Mesendoderm (in vitro differentiated cells): ENCODE results near the gene CRYBG1.
A peak's percentile ranks its signal among the peaks of the same experiment; 100 is the strongest.

ENCODE experiments used
- DNase-seq: peaks from one replicate; pipeline ENCODE4 v3.0.0; 2013
- H2AK5ac ChIP-seq: 2 replicates; pipeline ENCODE4 v1.6.1; 2013; ENCODE audit warnings: low read length, inconsistent platforms
- H2BK120ac ChIP-seq: 2 replicates; pipeline ENCODE4 v1.6.1; 2013; ENCODE audit warnings: low read depth, mild to moderate bottlenecking, low read length, moderate library complexity, mixed read lengths
- H2BK15ac ChIP-seq: replicated peaks from 2 replicates; pipeline ENCODE4 v1.6.1; 2013; ENCODE audit warnings: low read depth, mild to moderate bottlenecking, moderate library complexity
- H2BK5ac ChIP-seq: 2 replicates; pipeline ENCODE4 v1.6.1; 2013; ENCODE audit warnings: low read length, inconsistent platforms
- H3K18ac ChIP-seq: 2 replicates; pipeline ENCODE4 v1.6.1; 2013; ENCODE audit warnings: mild to moderate bottlenecking, low read length, mixed read lengths
- H3K23ac ChIP-seq: one replicate; pipeline ENCODE4 v1.6.1; 2013; ENCODE audit warnings: low read length
- H3K27ac ChIP-seq: 2 replicates; pipeline ENCODE4 v1.5.1; 2013; ENCODE audit warnings: low read depth, mild to moderate bottlenecking, inconsistent platforms, low read length, moderate library complexity
- H3K27me3 ChIP-seq: 2 replicates; pipeline ENCODE4 v1.6.1; 2013; ENCODE audit warnings: low read length, control low read depth, mild to moderate bottlenecking, inconsistent platforms; ENCODE audit not compliant: insufficient read depth, poor library complexity
- H3K36me3 ChIP-seq: 2 replicates; pipeline ENCODE4 v1.6.1; 2013; ENCODE audit warnings: low read length, inconsistent platforms; ENCODE audit not compliant: control insufficient read depth, insufficient read depth
- H3K4ac ChIP-seq: one replicate; pipeline ENCODE4 v1.6.1; 2013; ENCODE audit warnings: low read depth, mild to moderate bottlenecking, low read length, moderate library complexity
- H3K4me1 ChIP-seq: 2 replicates; pipeline ENCODE4 v1.6.1; 2013; ENCODE audit warnings: low read depth, low read length, inconsistent platforms; ENCODE audit not compliant: control insufficient read depth
- H3K4me2 ChIP-seq: 2 replicates; pipeline ENCODE4 v1.6.1; 2013; ENCODE audit warnings: low read length
- H3K4me3 ChIP-seq: 2 replicates; pipeline ENCODE4 v1.5.1; 2013; ENCODE audit warnings: mild to moderate bottlenecking, low read length
- H3K56ac ChIP-seq: one replicate; pipeline ENCODE4 v1.6.1; 2013; ENCODE audit warnings: low read length
- H3K79me1 ChIP-seq: 2 replicates; pipeline ENCODE4 v1.6.1; 2013; ENCODE audit warnings: low read length, inconsistent platforms
- H3K79me2 ChIP-seq: 2 replicates; pipeline ENCODE4 v1.6.1; 2013; ENCODE audit warnings: mild to moderate bottlenecking, low read length; ENCODE audit not compliant: control insufficient read depth, insufficient read depth
- H3K9ac ChIP-seq: 2 replicates; pipeline ENCODE4 v1.6.1; 2013; ENCODE audit warnings: low read length, inconsistent platforms
- H4K5ac ChIP-seq: one replicate; pipeline ENCODE4 v1.6.1; 2013; ENCODE audit warnings: low read length
- H4K8ac ChIP-seq: one replicate; pipeline ENCODE4 v1.6.1; 2013; ENCODE audit warnings: low read depth, mild to moderate bottlenecking, control low read depth, low read length, moderate library complexity
- WGBS: extraction: QIAGEN DNeasy Blood & Tissue Kit; methylation state at CpG from one replicate; pipeline ENCODE4 v1.1.7; 2013; ENCODE audit warnings: low lambda C conversion rate, missing lambda C conversion rate; ENCODE audit not compliant: insufficient coverage; ENCODE audit errors: extremely low coverage; 5-methylcytosine and 5-hydroxymethylcytosine counted together

The CRYBG1 gene

DNA sequence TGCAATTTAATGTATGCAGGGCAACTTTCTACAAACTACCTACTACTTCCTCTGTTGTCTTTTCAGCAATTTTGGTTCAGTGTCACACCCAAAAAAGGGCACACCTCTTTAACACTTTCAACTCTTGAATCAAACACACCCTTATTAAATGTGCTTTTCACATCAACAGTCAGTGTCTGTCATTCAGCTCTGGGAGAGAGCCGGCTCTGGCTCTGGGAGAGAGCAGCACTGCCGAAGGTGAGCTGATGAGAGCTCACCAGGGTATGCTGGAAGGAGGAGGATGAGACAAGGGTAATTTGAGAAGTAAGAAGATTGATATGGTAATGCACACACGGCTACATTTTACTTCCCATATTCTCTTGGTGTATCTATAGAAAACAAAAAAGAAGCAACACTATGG is 134.5 kb downstream of the CRYBG1 start:
- WGBS, result no CpG with 5 or more reads among the region's 3 CpGs
- Histone ChIP-seq H3K4me3 (no peak overlapping the region), H2BK120ac (no peak overlapping the region), H3K27ac (no peak overlapping the region), H3K9ac (no peak overlapping the region), H3K4ac (no peak overlapping the region), H3K79me1 (no peaks in the 10 kb centered on the region), H3K18ac (no peak overlapping the region), H3K27me3 (no peaks in the 10 kb centered on the region), H3K4me1 (no peaks in the 10 kb centered on the region), H4K5ac (no peak overlapping the region), H3K36me3 (no peaks in the 10 kb centered on the region), H3K79me2 (no peaks in the 10 kb centered on the region), H3K23ac (no peak overlapping the region), H2BK15ac (no peak overlapping the region), H2BK5ac (no peak overlapping the region), H2AK5ac (no peak overlapping the region), H3K4me2 (no peak overlapping the region), H3K56ac (no peak overlapping the region), H4K8ac (no peak overlapping the region)
- DNase-seq, result peak; percentile 7

DNA sequence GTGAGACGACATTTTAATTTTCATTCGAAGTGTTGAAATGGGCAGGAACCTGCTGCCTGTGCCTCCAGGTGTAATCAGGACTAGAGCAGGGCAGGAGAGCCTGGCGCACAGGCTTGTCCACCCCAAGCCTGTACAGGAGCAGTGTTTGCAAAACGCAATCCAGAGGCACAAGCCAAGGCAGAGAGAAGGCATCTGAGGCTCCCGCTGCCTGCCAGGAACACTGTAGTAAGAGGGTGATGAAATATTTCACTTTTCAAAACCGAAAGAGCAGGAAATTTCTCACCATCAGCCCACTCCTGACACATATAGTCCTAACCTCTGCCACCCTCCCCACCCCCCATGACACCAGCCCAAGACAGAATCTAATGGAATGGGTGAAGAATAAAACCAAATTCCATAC is 136.3 kb downstream of the CRYBG1 start:
- no CpG with 5 or more reads among the region's 6 CpGs for WGBS
- Histone ChIP-seq H2BK5ac (no peak overlapping the region), H2BK15ac (no peak overlapping the region), H3K79me1 (no peaks in the 10 kb centered on the region), H3K18ac (no peak overlapping the region), H3K79me2 (no peaks in the 10 kb centered on the region), H4K8ac (no peak overlapping the region), H3K4me2 (no peak overlapping the region), H3K4me1 (no peaks in the 10 kb centered on the region), H2AK5ac (no peak overlapping the region), H3K27ac (no peak overlapping the region), H2BK120ac (no peak overlapping the region), H3K23ac (no peak overlapping the region), H3K4ac (no peak overlapping the region), H3K27me3 (no peaks in the 10 kb centered on the region), H3K4me3 (no peak overlapping the region), H3K36me3 (no peaks in the 10 kb centered on the region), H4K5ac (no peak overlapping the region), H3K9ac (no peak overlapping the region), H3K56ac (no peak overlapping the region)
- DNase-seq, result no peak

DNA sequence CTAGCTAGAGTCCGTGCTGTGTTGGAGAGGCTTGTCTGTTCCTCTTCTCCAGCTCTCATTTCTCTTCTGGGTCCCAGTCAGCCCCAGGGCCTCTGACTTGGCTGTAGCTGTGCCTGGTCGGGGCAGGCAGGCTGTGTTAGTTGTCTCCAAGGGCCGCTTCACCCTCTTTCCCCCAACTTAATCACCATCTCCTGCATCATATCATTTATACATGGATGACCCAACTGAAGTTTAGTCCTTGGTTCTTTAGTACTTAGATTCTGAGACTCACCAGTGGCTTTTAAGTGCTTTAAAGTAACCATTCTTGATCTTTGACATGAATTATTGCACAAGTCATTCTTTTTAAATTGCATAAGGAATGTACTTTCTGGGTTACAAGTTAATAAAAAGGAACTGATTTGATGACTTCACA is 141.4 kb downstream of the CRYBG1 start:
- no peak overlapping the region for H3K23ac ChIP-seq
- H3K4ac ChIP-seq, result no peak overlapping the region
- H3K36me3 ChIP-seq, result no peaks in the 10 kb centered on the region
- no peak overlapping the region for H4K8ac ChIP-seq
- no CpG with 5 or more reads among the region's 3 CpGs for WGBS
- H2BK120ac ChIP-seq, result no peak overlapping the region
- H2BK15ac ChIP-seq, result no peak overlapping the region
- H2AK5ac ChIP-seq, result no peak overlapping the region
- H3K79me2 ChIP-seq, result no peaks in the 10 kb centered on the region
- H3K9ac ChIP-seq, result no peak overlapping the region
- no peak for DNase-seq
- no peak overlapping the region for H3K27ac ChIP-seq
- H4K5ac ChIP-seq, result no peak overlapping the region
- no peaks in the 10 kb centered on the region for H3K4me1 ChIP-seq
- no peaks in the 10 kb centered on the region for H3K27me3 ChIP-seq
- no peak overlapping the region for H2BK5ac ChIP-seq
- H3K56ac ChIP-seq, result no peak overlapping the region
- no peak overlapping the region for H3K18ac ChIP-seq
- H3K79me1 ChIP-seq, result no peaks in the 10 kb centered on the region
- H3K4me2 ChIP-seq, result no peak overlapping the region
- no peak overlapping the region for H3K4me3 ChIP-seq

DNA sequence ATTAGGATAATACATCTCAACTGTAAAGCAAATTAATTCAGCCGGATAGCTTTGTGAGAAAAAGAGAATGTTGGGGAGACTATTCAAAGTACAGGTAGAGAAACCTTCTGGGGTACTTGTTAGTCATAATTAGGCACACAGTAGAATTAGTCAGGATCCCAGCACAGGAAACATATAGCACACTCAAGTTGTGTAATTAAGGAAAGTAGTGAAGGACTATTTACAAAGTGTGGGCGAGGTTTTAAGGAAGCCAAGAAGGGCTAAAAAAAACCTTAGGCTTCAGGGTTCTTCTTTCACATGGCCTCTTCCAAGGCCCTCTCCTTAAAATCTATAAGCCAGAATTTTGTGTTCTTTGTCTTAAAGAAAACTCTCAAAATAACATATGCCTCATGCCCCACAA is 142.0 kb downstream of the CRYBG1 start:
- H3K56ac ChIP-seq, result no peak overlapping the region
- no peak overlapping the region for H3K9ac ChIP-seq
- H3K4me3 ChIP-seq, result no peak overlapping the region
- no peaks in the 10 kb centered on the region for H3K27me3 ChIP-seq
- H3K4me1 ChIP-seq, result no peaks in the 10 kb centered on the region
- H3K36me3 ChIP-seq, result no peaks in the 10 kb centered on the region
- H3K27ac ChIP-seq, result no peak overlapping the region
- no peaks in the 10 kb centered on the region for H3K79me1 ChIP-seq
- no peaks in the 10 kb centered on the region for H3K79me2 ChIP-seq
- no peak overlapping the region for H3K4me2 ChIP-seq
- H2AK5ac ChIP-seq, result no peak overlapping the region
- no peak overlapping the region for H2BK120ac ChIP-seq
- no peak overlapping the region for H3K23ac ChIP-seq
- no peak overlapping the region for H3K18ac ChIP-seq
- no peak overlapping the region for H2BK5ac ChIP-seq
- WGBS, result no CpG with 5 or more reads among the region's 2 CpGs
- no peak overlapping the region for H2BK15ac ChIP-seq
- no peak overlapping the region for H4K5ac ChIP-seq
- DNase-seq, result no peak
- H3K4ac ChIP-seq, result no peak overlapping the region
- H4K8ac ChIP-seq, result no peak overlapping the region

DNA sequence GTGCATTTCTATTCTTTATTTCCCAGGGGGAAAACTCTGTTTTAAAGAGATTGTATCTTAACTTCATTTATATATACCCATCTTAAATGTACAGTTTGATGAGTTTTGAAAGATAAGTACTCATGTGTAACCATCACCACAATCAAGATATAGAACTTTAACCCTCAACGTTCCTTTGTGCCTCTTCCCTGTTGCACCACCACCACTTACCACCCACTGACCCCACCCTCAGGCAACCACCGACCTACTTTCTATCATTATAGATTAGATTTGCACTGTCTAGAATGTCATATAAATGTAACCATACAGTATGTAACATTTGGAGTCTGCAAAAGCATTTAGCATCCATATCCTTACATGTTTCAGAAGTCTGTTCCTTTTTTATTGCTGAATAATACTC is 147.8 kb downstream of the CRYBG1 start:
- no peak for DNase-seq
- Histone ChIP-seq H2AK5ac (no peak overlapping the region), H2BK120ac (no peak overlapping the region)

DNA sequence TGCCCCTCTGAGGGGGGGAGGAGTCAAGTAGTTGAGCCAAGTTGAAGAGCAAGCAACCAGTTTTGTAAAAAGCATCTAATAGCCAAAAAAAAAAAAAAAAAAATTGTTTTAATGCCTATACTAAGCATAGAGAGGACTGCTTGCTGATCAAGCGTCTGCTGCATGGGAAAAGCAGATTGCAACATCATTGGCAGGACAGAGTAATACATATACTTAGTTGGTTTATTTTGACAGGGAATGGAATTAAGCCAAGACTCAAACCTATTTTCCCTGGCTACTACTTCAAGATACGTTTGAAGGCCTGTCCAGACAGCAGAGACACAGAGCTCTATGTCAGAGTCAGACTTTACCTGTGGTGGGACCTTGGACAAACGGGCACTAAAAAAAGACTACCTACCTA is 148.3 kb downstream of the CRYBG1 start:
- no CpG with 5 or more reads among the region's 3 CpGs for WGBS
- Histone ChIP-seq H3K56ac (no peak overlapping the region), H3K4ac (no peak overlapping the region), H3K4me1 (no peaks in the 10 kb centered on the region), H3K79me2 (no peaks in the 10 kb centered on the region), H3K36me3 (no peaks in the 10 kb centered on the region), H2AK5ac (no peak overlapping the region), H2BK15ac (no peak overlapping the region), H3K23ac (no peak overlapping the region), H2BK5ac (no peak overlapping the region), H3K4me3 (no peak overlapping the region), H2BK120ac (no peak overlapping the region), H4K8ac (no peak overlapping the region), H3K27ac (no peak overlapping the region), H3K27me3 (peaks cover 28% of the 10 kb centered on the region), H3K18ac (no peak overlapping the region), H3K4me2 (no peak overlapping the region), H4K5ac (no peak overlapping the region), H3K9ac (no peak overlapping the region), H3K79me1 (no peaks in the 10 kb centered on the region)
- no peak for DNase-seq

More for the DNA sequence above, 147.8 kb downstream of the CRYBG1 start:
- Histone ChIP-seq H4K8ac (no peak overlapping the region), H3K27me3 (peaks cover 25% of the 10 kb centered on the region), H2BK5ac (no peak overlapping the region), H3K4me3 (no peak overlapping the region), H3K4me2 (no peak overlapping the region), H3K79me2 (no peaks in the 10 kb centered on the region), H3K4ac (no peak overlapping the region), H3K4me1 (no peaks in the 10 kb centered on the region), H3K9ac (no peak overlapping the region), H4K5ac (no peak overlapping the region), H3K18ac (no peak overlapping the region), H3K27ac (no peak overlapping the region), H3K79me1 (no peaks in the 10 kb centered on the region), H3K56ac (no peak overlapping the region), H3K36me3 (no peaks in the 10 kb centered on the region), H2BK15ac (no peak overlapping the region), H3K23ac (no peak overlapping the region)
- WGBS, result no CpG with 5 or more reads among the region's 2 CpGs
